ENCODE measurements around the gene ENTPD1.
"Not testable (repeated sequence)": the region's sequence is repeated elsewhere in the genome, so short reads cannot be mapped to it uniquely, and the experiment has no call there.

The ENTPD1 gene

DNA sequence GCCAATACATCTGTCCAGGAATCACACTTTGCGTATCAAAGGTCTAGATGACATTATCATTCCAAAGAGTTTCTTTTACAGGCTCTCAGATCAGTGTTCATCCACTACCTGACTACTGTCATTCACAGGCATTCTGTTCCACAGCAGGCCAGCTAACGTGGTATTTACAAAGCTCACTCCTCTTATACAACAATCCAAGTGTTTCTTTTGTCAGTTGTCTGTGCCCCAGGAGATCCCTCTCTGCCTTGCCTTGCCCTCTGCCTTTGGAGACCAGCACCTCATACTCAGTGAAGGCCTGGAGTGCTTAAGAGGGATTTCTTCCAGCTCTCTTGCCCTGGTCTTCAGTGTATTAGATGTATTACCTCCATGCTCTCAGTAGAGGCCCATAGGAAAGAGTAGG lies 117.2 kb downstream of the ENTPD1 start:
- no peak for DNase-seq

DNA sequence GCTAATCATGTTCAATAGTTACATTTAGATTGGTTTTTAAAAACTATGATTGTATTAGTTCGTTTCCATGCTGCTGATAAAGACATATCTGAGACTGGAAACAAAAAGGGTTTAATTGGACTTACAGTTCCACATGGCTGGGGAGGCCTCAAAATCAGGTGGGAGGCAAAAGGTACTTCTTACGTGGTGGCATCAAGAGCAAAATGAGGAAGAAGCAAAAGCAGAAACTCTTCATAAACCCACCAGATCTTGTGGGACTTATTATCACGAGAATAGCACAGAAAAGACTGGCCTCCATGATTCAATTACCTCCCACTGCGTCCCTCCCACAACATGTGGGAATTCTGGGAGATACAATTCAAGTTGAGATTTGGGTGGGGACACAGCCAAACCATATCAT lies 117.7 kb downstream of the ENTPD1 start:
- DNase-seq = no peak

DNA sequence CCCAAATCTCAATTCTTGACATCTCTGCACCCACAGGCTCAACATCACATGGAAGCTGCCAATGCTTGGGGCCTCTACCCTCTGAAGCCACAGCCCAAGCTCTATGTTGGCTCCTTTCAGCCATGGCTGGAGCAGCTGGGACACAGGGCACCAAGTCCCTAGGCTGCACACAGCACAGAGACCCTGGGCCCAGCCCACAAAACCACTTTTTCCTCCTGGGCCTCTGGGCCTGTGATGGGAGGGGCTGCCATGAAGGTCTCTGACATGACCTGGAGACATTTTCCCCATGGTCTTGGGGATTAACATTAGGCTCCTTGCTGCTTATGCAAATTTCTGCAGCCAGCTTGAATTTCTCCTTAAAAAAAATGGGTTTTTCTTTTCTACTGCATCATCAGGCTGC lies 118.8 kb downstream of the ENTPD1 start:
- not testable (repeated sequence) for DNase-seq

DNA sequence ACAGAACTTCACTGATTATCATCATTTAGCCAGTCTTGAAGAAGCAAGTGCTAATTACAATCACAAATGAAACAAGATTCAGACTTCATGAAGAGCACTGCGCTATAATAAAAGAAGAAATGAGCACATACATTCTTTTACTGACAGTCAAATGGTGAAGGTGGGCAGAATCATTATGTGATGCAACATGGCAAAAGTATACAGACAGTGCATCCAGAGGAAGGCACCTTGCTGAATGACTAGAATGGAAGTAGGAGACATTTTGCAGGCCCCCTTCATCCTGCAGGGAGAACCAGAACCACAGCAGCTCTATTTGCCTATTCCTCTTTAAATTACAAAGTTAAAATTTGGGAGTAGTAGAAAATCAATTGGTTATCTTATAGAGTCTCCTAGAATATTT lies 120.8 kb downstream of the ENTPD1 start:
- DNase-seq = no peak

DNA sequence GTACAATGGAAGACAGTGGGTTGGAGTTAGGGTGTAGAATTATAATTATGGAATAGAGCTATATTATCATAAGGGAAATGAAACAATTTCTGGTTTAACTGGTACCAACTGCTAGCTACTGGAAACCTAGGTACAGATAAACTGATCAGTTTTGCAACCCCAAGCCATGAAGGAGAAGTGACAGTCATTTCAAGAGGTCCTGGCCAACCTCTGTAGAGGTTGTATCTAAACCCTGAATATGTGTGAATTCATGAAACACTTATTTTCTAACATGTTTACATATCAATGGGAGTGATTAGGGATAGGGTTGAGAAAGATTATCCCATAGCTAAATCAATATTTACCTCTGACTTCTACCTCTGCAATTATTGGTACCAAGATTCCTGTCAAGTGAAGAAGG lies 121.9 kb downstream of the ENTPD1 start:
- DNase-seq = no peak

DNA sequence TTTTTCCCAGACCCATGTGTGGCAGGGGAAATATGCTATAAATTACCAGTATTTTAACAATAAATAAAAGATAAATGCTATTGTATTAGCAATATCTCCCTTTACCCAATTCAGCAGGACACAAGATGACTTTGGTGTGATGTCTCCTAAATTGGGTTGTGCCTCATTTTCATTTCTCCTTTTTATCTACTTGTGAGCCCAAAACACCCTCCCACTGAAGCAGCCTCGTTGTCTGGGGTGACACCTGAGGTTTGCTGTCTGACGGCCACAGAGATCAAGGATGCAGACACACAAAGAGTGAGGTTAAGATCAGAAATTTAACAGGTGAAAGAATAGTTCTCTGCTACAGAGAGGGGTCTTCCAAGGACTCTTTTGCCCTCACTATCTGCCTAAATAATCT lies 124.7 kb downstream of the ENTPD1 start:
- DNase-seq = no peak

DNA sequence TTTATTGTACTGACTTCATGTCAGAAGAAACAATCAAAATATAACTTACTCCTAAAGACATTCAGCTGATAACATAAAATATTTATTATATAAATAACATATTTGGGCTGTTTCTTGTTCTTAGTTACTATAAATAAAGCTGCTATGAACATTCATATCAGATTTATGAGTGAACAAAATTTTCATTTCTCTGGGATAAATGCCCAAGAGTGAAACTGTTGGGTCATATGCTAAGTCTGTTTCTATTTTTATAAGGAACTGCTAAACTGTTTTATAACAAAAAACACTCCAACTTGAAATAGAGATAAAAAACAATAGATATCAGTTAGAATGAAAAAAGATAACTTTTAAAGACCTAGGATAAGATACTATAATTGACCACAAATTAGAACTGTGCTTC lies 125.4 kb downstream of the ENTPD1 start:
- DNase-seq = no peak

DNA sequence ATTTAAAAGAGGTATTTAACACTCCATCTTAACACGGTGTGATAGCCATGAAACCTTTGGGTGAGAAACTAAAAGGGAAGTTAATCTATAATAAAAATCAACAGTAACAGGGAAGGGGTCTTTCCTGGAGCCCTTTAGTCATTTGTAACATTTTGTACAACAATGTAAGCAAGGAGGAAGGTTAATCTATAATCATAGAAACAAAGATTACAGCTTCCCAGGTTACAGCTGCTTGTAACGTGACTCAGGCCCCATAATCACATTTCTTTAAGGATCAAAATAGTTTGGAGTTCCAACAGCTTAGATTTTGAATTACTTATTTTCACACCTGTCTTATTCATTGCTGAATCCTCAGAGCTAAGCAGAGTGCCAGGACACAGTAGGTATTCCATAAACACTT lies 133.9 kb downstream of the ENTPD1 start:
- no peak for DNase-seq

DNA sequence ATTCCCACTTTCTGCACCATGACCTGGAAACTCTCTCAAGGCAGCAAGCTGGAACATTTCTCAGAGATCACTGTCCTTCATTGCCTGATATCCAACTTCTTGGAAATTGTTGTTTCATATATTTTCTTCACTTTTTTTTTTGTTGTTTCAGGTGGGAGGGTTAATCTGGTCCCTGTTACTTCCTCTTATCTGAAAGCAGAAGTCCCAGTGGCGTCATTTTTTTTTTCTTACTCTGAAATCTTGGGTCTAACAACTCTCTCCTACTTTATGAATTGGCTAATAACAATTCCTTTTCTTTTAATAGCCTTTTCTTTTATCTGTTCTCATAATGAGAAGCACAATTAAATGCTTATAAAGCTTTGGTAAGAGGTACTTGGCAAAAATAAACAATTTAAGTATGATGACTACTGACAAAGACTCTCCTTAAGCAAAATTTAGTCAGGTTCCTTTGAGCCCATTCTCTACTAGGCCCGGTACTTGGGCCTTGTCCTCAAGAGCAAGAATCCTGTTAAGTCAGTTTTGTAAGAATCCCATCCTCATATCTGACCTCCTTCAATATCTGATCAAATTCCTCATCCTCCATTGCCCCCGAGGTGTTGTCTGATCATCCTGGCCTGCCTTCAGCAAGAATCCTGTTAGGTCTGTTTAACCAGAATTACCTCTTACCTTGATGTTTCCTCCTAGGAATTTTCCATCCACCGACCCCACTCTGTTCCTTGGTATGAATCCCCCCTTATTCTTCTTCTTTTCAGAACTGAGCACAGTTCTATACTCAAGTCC lies 140.3 kb downstream of the ENTPD1 start:
- DNase-seq = no peak

DNA sequence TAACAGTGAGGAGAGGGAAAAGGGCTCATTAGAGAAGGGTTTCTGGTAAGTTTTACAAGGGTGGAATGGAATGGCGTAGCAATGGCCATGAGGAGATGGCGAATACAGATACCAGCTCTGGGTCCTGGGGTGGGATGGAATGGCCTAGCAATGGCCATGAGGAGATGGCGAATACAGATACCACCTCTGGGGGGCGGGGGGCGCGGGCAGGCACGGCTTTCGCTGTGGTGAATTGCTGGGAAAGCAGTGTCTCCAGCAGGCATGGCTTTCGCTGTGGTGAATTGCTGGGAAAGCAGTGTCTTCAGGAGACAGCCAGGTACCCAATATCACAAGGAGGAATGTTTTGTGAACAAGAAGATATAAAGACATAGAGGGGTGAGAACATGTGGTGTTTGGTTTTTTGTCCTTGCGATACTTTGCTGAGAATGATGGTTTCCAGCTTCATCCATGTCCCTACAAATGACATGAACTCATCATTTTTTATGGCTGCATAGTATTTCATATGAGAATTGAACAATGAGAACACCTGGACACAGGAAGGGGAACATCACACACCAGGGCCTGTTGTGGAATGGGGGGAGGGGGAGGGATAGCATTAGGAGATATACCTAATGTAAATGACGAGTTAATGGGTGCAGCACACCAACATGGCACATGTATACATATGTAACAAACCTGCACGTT lies 150.1 kb downstream of the ENTPD1 start:
- not testable (repeated sequence) for DNase-seq

DNA sequence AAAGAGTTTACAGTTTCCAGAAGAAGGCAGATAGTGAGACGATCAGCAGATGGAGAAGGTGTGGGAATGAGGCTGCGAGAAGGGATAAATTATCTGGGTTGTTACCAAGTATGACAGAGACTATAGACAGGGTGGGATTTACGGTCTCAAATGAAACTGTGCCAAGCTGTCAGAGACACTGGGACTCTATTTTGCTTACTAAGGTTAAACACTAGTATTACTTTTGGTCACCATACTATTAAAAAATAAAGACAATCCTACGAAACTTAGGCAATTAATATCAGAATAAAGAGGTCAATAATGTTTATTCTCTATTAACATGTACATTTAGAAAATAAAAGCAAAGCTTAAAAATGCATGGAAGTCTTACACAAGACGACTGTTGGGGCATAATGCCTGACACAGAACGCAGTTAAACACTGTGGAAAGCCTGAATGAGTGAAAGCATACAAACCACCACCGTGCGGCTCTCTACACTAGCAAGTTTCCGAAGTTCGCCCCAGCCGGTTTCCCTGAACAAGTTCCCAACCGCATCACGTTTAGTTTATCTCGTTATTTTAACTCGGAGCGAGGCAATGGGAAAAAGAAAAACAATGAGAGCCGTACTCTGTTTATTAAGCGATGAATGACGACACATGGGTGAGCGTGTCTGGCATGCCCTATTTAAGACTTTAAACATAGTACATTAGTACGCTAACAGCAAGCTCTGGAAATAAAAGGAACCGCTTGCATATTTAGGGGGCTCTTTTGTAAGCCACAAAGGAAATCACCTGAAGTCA lies 150.9 kb downstream of the ENTPD1 start:
- no peak for DNase-seq

DNA sequence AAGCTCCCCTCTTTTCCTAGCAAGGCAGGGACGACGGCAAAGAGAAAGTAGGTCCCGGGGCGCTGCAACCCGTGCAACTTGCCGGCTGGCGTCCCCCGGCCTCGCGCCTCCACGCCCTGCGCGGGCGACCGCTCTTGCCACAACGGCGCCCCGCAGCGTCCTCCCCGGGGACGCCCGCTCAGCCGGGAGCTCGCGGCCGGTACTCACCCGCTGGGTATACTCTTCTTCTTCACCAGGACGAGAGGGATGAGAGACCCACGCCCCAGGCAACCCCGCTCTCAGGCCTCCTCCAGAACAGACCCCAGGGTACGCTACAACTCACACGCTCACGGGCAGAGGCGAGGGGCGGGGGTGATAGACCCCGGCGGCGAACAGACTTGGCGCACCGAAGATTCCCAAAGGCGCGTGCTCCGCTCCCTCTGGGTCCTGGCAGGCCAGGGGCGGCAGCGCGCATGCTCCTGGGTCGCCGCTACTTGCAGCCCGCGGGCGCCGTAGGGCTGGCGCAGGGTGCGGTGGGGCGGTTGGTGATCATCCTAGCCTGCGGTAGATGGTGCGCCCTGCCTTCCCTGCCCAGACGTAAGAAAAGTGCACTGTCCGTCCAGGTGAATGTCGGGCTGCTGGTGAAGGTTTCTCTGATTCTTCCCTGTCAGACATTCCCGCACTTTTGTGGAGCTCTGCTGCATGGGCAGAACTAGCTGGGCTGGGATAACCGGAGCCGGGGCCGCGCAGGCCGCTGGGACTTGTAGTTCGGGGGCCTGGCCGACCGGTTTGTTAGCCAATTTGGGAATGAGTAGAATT lies 151.7 kb downstream of the ENTPD1 start, which contains the start of gene CC2D2B:
TSS of gene CC2D2B (plus strand) at position 520 of the 798 bp plus-strand sequence. CDS start 3,349 bp downstream, outside the sequence.
- no peak for DNase-seq

DNA sequence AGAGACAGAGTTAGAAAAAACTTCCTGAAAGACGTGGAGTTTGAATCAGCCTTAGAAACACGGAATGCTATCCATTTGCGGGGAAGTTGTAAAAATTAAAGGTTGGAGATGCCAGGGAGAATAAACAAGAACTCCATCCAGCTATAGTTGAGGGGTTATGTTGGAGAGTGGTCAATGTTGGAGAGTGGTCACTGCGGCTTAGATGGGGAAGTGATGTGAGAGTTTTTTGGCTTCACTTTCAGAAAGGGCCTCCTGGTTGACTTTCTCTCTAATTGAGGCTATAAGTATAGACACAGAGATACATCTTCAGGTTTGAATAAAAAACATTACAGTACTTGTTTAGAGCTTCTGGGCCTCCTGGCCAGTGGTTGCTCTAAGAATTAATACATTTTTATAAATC lies 152.5 kb downstream of the ENTPD1 start:
- DNase-seq = no peak

DNA sequence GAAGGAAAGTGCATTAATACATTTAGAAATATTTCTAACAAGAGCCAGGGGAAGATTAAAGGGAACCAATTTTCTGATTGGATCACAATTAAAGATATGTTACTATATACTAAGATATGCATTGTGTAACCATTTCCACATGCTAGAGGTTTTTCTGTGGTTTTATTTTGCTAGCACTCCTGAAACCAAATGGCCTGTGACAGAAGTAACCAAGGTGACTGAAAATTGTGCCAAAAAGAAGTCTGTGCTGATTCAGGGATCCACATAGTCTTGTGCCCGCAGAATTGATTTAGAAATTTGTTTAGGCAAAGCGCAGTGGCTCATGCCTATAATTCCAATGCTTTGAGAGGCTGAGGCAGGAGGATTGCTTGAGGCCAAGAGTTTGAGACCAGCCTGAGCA lies 153.6 kb downstream of the ENTPD1 start:
- no peak for DNase-seq

DNA sequence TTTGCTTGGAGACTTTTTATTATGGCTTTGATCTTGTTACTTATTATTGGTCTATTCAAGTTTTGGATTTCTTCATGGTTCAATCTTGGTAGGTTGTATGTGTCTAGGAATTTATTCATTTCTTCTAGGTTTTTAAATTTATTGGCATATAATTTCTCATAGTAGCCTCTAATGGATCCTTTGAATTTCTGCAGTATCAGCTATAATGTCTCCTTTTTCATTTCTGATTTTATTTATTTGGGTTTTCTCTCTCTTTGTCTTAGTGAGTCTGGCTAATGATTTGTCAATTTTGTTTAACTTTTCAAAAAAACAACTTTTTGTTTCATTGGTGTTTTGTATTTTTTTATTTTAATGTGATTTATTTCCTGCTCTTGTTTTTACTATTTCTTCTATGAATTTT lies 160.1 kb downstream of the ENTPD1 start:
- not testable (repeated sequence) for DNase-seq

Data from NCI-H2081 treated with DMSO at 0.1 percent for 48 hours (cell line).